Stimulated activated CD4-positive, alpha-beta T cell treated with anti-CD3 and anti-CD28 coated beads, Interleukin-15, amount 100 ng/mL, for 24 hours (primary cell): ENCODE measurements around the gene NF1.

Experiments used
- DNase-seq: peaks from one replicate; pipeline ENCODE4 v3.0.0-alpha.2; 2020

The NF1 gene

DNA sequence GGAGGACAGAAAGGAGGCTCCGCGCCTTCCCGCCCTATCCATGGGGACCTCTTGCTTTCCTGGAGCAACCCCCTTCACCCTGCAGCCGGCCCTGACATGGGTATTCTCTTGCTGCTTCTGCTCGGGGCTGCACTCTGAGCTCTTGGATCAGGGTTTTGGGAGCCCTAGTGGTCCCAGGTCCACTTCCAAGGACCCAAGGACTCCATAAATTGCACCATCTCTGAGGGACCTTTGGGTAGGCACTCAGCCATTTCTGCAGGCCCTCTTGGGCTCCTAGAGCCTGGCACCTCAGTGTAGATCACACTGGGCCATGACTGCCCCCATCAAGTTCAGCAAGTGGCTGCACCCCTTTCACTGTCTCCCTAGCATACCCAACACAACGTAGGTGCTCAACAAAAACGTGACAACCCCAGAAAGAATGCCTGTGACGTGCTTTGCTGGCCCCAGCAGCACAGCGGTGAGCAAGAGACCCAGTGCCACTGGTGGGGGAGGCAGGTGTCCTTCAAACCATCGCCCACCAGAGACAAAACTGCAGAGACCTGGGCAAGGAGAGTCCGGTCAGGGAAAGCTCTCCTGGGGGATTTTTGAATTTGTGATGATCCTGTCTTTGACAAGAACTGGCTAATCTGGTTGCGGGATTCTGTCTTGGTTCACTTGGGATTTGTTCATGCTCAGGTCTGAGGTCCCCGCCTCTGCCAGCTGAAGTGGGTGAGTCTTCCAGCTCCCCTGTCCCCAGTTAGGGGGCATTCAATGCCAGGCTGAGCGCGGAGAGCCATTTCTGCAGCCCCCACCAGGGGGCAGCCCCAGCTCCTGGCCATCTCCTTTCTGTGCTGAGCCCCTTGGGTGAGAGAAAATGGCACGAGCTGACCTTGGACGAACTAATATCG is 294.2 kb downstream of the NF1 start:
- DNase-seq, result peak; percentile 63

DNA sequence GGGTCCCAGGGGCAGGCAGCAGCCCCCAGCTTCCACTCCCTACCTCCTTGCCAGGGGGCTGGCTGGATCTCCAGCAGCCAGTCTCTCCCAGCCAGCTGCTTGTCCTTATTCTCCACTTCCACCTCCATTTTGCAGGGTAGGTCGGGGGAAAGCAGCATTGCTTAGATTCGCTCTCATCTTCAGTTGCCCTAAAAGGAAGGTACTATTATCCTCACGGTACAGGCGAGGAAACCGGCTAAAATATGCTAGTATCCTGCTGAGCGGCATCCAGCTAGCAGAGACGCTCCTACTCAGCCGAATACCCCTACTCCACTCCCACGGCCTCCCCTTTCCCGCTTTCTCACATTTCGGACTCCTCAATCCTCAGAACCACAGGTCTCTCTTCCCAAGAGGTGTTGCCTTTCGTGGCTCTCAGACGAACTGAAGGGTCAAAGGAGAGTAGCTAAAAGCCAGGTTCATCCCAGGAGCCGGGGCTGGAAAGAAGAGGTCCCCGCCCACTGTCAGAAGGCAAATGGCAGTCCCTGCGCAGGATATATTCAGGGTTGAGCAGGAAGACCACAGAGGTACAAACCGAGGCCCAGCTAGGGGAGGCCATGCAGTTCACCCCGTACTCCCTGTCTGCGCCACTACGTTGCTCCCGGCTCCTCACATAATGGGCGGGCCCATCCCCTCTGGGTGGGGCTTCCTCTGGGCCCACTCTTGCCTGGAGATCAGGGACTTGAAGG is 295.0 kb downstream of the NF1 start:
- DNase-seq, result no peak

DNA sequence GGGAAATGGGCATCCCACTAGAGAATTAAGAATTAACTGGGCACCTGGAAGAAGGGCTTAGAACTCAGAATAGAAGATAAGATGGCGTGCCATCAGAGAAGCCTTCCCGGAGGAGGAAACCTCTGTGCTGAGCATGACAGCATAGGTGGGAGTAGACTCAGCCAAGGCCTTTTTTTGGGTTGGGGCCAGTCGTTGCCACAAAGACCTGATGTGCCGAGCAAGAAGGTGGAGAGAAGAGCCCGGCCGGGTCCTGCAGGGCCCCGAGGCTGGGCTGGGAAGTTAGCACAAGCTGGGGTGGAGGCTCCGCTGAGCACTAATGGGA is 295.6 kb downstream of the NF1 start:
- no peak for DNase-seq

DNA sequence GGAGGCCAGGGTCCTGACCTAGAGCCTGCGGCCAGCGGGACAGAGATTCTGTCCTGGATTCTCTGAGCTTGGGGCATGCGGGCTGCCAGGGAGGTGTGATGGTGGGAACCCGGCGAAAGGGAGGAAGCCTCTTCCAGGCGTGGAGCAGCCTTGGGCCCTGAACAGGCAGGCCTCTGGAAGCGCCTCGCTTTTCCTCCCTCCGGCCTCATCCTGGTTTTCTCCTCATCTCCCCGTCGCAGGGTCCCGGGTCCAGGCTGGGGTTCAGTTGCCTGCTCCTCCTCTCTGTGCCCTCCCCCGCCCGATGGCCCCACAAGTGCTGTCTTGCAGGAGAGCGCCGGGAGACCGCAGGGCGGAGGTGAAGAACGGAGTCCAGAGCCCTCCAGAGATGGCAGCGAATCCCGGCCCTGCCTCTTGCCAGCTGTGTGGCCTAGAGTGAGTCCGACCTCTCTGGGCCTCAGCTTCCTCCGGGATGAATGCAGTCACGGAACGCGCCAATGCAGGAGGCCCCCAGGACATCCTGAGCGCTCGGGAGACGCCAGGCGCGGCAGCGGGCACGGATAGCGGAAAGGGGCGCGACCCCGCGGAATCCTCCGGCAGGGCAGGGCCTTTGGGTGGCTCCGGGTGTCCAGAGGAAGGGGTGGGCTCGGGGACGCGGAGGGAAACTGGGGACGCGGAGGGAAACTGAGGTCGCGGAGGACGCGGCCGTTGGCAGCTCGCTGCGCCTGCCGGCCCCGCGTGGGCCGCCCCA is 296.1 kb downstream of the NF1 start:
- peak; percentile 9 for DNase-seq

DNA sequence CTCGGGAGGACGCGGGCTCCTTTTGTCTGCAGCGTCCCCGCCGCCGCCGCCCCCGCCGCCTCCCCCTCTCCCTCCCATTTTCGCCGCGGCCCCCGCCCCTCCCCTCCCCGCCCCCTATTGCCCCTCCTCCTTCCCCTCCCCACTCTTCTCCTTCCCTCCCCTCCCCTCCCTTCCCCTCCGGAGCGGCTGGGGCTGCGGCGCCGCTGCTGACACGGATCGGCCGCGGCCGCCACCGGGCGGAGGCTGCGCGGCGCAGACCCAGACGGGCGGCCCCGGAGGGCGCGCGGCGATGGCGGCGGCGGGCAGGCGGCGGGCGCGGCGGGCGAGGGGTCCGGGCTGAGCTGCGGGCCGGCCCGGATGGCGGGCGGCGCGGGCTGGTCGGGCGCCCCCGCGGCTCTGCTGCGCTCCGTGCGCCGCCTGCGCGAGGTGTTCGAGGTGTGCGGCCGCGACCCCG is 296.7 kb downstream of the NF1 start, which contains the start of gene RAB11FIP4:
Gene RAB11FIP4, plus strand, starts transcription at position 180 of the 454 bp plus-strand sequence. Its CDS starts 178 bp downstream, at position 358.
- peak; percentile 37 for DNase-seq

DNA sequence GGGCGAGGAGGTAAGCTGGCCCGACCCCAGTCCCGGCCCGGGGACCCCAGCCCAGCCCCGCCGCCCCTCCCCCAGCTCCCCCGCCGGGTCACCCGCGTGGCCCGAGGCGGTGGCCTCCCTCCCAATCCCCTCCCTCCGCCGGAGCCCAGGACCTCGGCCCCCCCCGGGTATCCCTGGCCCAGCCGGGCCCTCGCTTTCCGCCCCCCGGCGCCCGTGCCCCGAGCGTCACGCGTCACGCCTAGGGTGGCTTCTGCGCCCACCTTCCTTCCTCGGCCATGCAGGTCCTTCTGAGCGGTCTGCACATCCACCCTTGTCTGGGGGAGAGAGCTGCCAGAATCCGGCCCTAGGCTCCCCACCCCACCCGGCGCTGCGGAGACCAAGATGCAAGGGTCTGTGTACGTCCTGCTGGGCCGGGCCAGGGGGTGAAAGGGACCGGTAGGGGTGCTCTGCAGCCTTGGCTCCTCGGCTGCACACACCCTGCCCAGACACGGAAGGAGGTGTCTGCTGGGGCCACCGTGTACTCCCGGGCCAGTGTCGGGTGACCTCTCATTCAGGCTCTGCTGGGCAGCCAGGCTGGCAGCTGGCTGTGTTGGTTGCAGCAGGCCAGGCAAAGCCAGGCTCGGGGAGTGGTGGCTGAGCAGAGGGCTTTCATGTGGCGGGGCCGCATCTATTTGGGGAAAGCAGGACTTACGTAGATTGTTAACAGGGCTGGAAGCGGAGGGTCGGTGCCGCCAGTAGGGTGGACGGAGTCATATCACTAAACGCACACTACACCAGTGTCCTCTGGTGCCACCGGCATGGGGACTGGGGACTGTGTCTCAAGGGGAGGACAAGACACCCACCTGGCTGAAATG is 297.5 kb downstream of the NF1 start:
- DNase-seq, result peak; percentile 14

DNA sequence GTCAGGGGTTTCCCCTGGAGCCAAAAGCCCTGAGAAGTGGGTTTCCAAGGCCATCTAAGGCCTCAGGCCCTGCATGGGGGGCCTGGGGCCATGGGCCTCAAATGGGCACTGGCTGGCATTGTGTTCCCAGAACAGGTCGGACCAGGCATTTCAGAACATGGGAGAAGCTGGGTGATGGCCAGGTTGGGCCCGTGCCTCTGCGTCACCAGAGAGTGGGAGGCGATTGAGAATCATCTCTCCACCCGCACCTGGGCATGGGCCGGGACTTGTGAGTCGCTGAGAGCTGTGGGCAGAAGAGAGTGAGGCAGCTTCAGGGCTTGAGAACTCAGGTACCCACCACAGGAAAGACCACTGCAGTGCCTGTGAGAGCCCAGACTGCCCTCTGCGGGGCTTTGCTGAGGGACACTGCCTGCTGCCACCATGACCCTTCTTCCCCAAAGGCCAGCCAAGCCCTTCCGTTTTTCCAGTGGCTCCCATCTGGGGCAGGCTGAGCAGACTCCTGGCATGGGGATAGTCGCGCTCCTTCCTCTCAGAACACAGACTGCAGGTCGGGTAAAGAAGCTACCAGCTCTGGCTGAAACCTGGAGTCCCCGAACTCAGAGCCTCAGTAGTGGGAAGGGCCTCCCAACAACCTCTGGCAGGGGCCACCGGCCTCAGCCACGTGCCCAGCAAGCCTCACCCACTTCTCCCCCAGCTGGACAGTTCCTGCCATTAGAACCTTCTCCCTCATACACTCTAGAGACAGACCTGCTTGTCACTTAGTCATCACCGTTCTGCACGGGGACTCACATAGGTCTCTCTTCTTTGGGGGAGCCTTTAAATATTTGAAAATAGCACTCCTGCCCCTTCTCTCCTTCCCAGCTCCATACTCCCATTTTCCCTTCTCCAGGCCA is 298.3 kb downstream of the NF1 start:
- no peak for DNase-seq

DNA sequence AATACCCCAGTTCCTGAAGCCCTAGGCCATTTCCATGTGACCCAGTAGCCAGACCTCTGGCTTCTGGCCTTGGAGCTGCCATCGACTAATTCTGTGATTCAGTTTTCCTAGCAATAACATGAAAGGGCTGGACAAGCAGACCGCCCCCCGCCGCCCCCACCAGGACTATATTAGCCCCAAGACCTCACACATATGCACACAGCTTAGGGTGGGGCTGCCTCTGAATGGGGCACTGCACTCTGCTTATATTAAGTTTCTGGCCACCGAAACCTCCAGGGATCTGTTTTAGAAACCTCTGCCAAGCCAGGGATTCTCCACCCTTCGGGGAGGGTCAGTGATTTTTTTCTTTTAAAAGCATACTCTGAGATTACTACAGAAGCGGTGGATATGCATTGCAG is 299.0 kb downstream of the NF1 start:
- no peak for DNase-seq

DNA sequence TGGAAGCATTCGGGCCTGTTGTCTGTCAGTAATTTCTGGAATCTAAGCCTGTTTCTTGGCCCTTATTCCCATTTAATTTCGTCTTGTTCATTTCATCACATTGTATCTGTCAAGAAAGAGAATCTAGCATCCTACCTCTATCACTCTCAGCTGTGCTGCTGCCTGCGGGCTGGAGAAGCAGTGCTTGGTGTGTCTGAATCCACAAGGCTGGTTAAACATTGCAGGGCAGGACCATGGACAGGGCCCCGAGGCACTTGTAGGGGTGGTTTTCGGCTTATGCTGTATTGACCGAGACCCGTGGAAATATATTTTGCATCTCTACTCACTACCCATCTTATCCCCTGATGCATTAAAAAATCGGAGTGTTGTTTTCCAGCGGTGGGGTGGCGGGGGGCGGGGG is 299.8 kb downstream of the NF1 start:
- peak; percentile 58 for DNase-seq

DNA sequence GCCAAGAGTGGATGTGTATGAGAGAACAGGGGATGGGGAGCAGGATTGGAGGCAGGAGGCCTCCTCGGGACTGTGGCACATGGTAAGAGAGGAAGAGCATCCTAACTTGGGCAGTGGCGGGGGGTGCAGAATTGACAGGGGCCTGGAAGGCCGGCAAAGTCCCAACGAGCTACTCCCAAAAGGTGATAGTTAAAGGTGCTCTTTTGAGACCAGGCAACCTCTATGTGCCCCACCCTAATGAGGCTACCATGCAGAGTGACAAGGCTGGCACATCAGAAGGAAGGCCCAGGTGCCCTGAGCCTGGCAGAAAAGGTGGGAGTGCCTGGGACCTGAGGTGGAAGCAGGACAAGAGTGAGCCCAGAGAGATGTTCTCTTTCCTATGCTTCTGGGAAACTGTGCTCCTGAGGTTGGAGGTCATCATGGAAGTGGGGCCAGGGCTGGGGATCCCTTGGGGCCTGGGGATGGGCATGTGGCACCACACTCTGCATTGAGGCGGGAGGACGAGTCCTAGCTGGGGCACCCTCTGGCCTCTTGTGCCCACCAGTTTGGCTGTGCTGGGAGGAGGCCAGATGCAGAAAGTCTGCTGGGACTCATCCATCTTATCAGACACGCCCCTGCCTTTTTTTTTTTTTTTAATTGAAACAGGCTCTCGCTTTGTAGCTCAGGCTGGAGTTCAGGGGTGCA is 302.6 kb downstream of the NF1 start:
- no peak for DNase-seq

DNA sequence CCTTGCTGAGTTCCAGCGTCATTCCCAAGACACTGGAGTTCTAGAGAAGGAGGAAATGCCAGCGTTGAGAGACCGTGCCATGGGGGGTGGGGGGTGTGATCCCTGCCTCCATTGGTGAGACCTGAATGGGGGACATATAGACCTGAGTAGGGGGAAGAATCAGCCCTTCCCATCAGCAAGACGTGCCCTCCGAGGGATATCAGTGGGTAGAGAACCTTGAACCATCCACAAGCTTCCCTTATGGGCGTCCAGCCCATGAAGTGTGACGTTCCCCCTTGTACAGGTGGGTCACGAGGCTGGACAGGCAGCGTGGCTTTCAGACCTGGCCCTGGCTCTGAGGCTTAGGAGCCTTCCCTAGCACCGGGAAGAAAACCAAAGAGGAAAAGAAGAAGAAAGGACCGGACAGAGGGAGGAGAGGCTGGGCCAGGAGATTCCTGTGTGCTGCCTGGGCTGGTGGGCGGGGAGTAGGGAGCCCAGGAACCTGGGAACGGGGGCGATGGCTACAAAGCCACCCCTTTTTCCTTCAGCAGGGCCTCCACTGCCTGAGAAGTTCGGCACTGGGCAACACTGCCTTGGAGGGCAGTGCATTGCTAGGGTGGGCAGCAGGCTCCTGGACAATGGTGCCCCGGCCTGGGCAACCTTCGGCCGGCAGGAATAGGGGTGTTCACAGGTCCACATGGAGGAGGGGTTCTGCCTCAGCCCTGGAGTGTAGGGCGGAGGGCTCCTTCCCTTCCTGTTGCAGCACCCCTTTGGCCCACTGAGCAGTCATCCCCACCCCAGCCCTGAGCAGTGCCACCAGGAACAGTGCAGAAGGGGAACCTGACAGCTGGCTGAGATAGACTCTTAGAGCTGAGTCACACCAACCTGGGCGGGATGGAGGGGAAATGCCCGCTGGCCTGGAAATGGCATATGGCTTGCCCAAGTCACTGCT is 303.9 kb downstream of the NF1 start:
- no peak for DNase-seq

DNA sequence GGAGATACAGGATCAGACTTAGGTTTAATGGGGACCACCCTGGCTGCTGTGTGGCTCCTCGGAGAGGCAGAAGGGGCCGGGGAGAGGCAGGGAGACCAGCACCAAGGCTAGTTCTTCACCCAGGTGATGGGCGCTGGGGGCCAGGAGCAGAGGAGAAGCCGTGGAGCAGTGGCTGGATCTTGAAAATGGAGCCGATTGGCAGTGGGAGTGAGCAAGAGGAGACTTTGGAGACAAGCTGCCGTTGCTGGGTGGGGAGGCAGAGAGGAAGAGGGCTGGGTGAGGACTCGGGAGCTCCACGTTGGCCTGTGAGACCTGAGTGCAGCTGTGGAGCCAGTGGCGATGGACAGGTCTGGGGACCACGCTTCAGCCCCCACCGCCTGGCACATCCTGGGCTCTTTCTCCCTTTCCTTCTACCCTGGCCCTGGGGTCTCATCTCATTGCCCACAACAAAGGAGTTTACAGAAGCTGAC is 305.7 kb downstream of the NF1 start:
- no peak for DNase-seq

DNA sequence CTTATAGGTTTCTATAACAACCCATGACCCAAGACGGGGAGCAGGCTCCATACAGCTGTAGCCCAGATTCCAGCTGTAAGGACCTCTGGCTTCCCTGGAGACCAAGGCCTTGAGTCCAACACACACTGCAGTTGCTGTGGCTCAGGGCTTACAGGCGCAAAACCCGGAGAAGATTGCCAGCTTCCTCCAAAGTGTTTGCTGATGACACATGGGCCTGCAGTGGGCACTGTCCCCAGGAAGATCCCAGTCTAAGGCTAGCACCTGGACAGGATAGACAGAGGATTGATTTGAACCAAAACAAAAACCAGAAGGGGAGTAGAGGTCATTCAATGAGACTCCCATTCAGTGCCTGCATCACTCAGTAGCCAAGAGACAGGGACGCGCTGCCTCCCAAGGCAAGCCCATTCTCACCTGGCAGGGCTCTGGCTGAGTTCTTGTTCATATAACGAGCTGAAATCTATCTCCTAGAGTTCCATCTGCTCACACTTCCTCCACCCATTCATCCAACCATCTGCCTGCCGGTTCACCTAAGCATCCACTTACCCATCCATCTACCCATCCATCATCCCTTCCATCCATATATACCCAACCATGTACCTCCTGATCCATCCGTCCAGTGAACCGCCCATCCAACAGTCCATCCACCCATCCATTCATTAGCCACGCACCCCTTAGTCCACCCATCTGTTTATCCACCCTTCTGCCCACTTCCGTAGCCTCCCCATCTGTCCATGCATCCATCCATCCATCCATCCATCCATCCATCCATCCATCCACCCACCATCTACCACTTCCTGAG is 306.9 kb downstream of the NF1 start:
- DNase-seq, result no peak

DNA sequence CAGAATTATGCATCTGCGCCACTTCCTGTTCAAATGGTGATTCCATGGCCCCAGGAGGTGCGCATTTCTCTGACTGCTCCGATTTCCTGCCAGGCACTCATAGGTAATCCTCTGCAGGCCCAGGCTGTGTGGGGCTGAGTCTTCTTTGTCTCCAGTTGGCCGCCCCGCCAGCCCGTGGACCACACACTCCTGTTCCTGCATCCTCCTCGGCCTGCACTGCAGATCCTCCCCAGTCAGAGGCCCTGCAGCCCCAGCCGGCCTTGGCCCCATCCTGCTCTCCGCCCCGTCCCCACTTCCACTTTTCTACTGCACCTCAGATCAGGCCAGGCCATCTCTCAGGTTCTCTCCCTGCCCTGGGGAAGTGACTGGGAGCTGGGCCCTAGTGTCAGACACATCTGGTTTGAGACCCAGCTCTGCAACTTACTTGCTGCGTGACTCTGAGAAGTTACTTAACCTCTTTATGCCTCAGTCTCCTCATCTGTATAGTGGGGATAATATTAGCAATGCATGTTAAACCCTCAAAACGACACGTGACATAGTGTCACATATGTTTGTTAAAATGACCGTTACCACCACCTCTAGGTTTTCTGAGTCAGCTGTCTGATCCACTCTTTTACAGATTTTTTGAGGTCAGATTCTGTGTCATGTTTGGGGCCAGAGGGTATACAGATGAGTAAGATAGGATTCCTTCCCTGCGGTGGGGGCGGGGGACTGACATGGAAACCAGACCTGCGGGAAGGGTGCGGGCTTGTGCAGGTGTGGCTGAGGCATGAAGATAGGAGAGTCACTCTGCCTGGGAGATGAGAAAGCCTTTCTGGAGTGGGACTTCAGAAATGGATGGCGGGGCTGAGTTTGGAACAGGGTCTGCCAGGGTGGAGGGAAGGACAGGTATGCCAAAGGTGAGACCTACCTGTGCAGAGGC is 309.5 kb downstream of the NF1 start:
- DNase-seq, result no peak

DNA sequence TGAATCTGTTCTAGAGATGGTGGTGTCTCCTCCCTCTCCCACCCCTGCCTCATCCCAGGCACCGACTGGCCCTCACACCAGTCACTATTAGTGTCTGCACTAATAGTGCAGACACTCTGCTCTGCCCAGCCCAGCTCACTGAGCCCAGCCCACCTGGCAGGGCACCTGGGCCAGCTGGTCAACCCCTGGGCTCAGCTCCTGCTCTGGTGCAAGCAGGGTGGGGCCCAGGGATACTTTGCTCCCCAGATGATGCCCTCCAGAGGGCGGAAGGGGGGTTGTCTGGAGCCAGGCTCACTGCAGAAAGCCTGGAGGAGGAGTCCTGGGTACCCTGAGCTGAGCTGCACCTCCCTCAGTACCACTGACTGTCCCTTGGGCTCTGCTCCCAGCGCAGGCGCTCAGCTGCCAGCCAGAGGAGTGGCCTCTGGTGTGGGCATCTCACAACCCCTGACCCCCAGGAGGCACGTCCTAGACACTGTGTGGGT is 311.2 kb downstream of the NF1 start:
- DNase-seq, result no peak

DNA sequence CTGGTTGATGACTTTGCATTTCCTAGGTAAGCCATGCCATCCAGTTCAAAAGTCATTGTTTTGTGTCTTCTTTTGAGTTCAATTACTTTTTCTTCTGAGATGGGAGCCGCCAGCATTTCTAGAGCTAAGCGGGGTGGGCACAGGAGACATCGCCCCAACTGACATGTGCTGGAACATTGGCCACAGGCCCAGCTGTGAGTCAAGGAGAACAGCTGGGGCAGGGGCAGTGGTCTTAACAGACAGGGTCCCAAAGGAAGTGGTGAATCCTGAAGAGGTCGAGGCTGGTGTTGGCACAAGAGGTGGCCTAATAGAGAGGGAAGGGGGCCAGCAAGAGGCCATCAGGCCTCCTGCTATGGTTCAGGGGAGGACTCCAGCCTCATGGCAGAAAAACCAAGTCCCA is 313.8 kb downstream of the NF1 start:
- DNase-seq, result no peak

DNA sequence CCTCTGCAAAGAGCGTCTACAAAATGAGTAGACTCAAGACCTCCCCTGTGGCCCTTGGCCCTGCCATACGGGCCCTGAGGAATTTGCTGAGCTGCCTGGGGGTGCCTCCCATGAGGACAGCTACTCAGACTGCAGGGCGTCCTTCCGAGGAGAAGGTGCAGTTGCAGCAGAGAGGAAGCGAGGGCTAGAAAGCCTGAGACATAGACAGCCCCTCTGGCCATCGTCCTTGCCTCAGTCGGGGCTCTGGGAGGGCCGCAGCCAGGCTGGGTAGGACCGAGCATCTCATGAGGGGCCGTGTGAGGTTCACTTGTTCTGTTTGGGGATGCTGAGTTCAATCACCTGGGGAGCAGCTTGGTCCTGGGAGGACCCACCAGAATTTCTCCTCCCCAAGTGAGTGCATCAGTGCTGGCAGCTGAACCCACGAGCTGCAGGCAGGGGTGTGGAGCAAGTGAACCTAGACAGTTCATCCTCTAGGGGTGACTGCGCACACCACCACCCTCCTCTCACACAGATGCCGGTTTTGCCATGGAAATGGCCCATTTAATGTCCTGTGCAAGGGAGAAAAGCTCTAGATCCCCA is 317.0 kb downstream of the NF1 start:
- DNase-seq, result no peak
